ENCODE data around the gene PRSS50.

Gene PRSS50

GRCh38 chr3:46664971-46665762 lies 52.5 kb downstream of the PRSS50 start:
- DNase-seq (ENCODE audit: low read depth): no peak

GRCh38 chr3:46664188-46664970 lies 53.3 kb downstream of the PRSS50 start:
- TF ChIP-seq CTCF (conservative IDR thresholded peaks at IDR 0.05; ENCODE audit: low read depth, low read length): no peak
- no peak for DNase-seq (ENCODE audit: low read depth)
- H3K4me3 ChIP-seq (ENCODE audit: low read length): no peak overlapping the region

More at GRCh38 chr3:46664971-46665762, 52.5 kb downstream of the PRSS50 start:
- no peak overlapping the region for H3K4me3 ChIP-seq (ENCODE audit: low read length)
- no peak for TF ChIP-seq CTCF (conservative IDR thresholded peaks at IDR 0.05; ENCODE audit: low read depth, low read length)

- no peak for DNase-seq (ENCODE audit: low read depth)
These were observed 54.0 kb downstream of the PRSS50 start for GRCh38 chr3:46663591-46664135.

GRCh38 chr3:46662771-46663551 lies 54.7 kb downstream of the PRSS50 start:
- TF ChIP-seq CTCF (conservative IDR thresholded peaks at IDR 0.05; ENCODE audit: low read depth, low read length): no peak
- no peak overlapping the region for H3K4me3 ChIP-seq (ENCODE audit: low read length)
- DNase-seq (ENCODE audit: low read depth): no peak

More at GRCh38 chr3:46663591-46664135, 54.0 kb downstream of the PRSS50 start:
- TF ChIP-seq CTCF (conservative IDR thresholded peaks at IDR 0.05; ENCODE audit: low read depth, low read length): peak; percentile 26
- no peak overlapping the region for H3K4me3 ChIP-seq (ENCODE audit: low read length)

Measured in retinal pigment epithelial cell (primary cell).